K562 (cell line): Measurements from ENCODE around the gene COX11. TPM values are rescaled to one million over a fixed set of nuclear protein-coding genes. Genes with fewer than 3 reads are reported as not detected.

Experiments used
- ARHGAP35 ChIP-seq: fragments of 450-650 bp; IDR thresholded peaks from 2 replicates; pipeline ENCODE4 v1.6.1; 2018; ENCODE audit not compliant: partially characterized antibody
- CCAR2 ChIP-seq: fragments of 200-400 bp; formaldehyde crosslinking; IDR thresholded peaks from 2 replicates; pipeline ENCODE4 v1.6.1; 2017; ENCODE audit warnings: mild to moderate bottlenecking, low read depth, low read length
- DACH1 ChIP-seq: fragments of 450-650 bp; IDR thresholded peaks from 2 replicates; pipeline ENCODE4 v1.6.1; 2018; ENCODE audit not compliant: partially characterized antibody
- IRF1 ChIP-seq: sonication (generic); formaldehyde crosslinking; IDR thresholded peaks from 2 replicates; pipeline ENCODE4 v1.8.0; 2022; ENCODE audit warnings: missing genetic modification reagents, mild to moderate bottlenecking, borderline replicate concordance
- MECOM ChIP-seq: fragments of 250-450 bp; sonication (Bioruptor Pico); IDR thresholded peaks from 2 replicates; pipeline ENCODE4 v1.8.0; 2022; ENCODE audit warnings: inconsistent platforms
- MTA2 ChIP-seq: fragments of 450-650 bp; IDR thresholded peaks from 2 replicates; pipeline ENCODE4 v1.6.1; 2016; ENCODE audit warnings: low read depth
- NR2C2 ChIP-seq, 2 experiments: fragments of 200-800 bp in 1 of 2; sonication (Bioruptor generic) in 1 of 2; sonication (generic) in 1 of 2; formaldehyde crosslinking in 1 of 2; IDR thresholded peaks; 2 replicates each; pipeline versions ENCODE4 v1.6.1 to v1.8.0; 2016 to 2022; ENCODE audit warnings: mild to moderate bottlenecking in 1 of 2, missing compliant biosample characterization in 1 of 2, missing genetic modification characterization in 1 of 2, missing genetic modification reagents in 1 of 2
- TAF1 ChIP-seq: IDR thresholded peaks from 2 replicates; pipeline ENCODE4 v1.6.1; 2011; ENCODE audit warnings: mild to moderate bottlenecking, low read length, moderate library complexity; ENCODE audit not compliant: insufficient read depth, control insufficient read depth, severe bottlenecking; ENCODE audit errors: extremely low read depth
- ZBTB9 ChIP-seq: fragments of 450-650 bp; formaldehyde crosslinking; IDR thresholded peaks from 2 replicates; pipeline ENCODE4 v1.4.0; 2020; ENCODE audit warnings: mild to moderate bottlenecking, moderate library complexity
- ZNF707 ChIP-seq: fragments of 250-450 bp; sonication (Bioruptor Pico); conservative IDR thresholded peaks from 2 replicates; pipeline ENCODE4 v1.8.0; 2022; ENCODE audit warnings: inconsistent platforms, mild to moderate bottlenecking, moderate library complexity
- polyA plus RNA-seq, 8 experiments: library from polyadenylated mRNA; depleted of rRNA in 4 of 8; stranded (reverse) in 5 of 8; unstranded in 3 of 8; fragments of >200 nt; fragmentation: Nextera tagmentation in 2 of 8; fragmentation: Illumina TruSeq in 1 of 8; extraction: Ambion mirVana in 2 of 8; extraction: Trizol in 1 of 8; gene quantifications; 2 replicates each; pipeline versions ENCODE4 v1.2.1 to v1.2.3, GENCODE V29; 2011 to 2014; ENCODE audit warnings: inconsistent platforms in 1 of 8, missing spikeins in 1 of 8
- total RNA-seq, 7 experiments: library from RNA; depleted of rRNA in 6 of 7; stranded (reverse); fragments of >200 nt in 6 of 7; fragmentation: Illumina TruSeq in 2 of 7; extraction: Trizol in 2 of 7; gene quantifications; 2 replicates each; pipeline versions ENCODE4 v1.2.1 to v1.2.3, GENCODE V29; 2011 to 2021; ENCODE audit warnings: low replicate concordance in 1 of 7
- TF ChIP-seq, protein P1 (sequence below): conservative IDR thresholded peaks from 2 replicates; pipeline ENCODE4 v1.6.1; 2011; ENCODE audit warnings: low read depth, mild to moderate bottlenecking, low read length; ENCODE audit not compliant: control insufficient read depth
- TF ChIP-seq, protein P2 (sequence below): sonication (generic); formaldehyde crosslinking; IDR thresholded peaks from 2 replicates; pipeline ENCODE4 v1.8.0; 2022; ENCODE audit warnings: mild to moderate bottlenecking, missing genetic modification reagents
- TF ChIP-seq, protein P3 (sequence below): fragments of 450-650 bp; IDR thresholded peaks from 2 replicates; pipeline ENCODE4 v1.6.1; 2016; ENCODE audit warnings: antibody characterized with exemption

The COX11 gene
- total and polyA plus RNA-seq, 9 of the 15 experiments (the other 6 are each of a cell fraction or from before 2014, with no cell fraction given), result 18.5 to 112 (median 30.7) TPM

DNA sequence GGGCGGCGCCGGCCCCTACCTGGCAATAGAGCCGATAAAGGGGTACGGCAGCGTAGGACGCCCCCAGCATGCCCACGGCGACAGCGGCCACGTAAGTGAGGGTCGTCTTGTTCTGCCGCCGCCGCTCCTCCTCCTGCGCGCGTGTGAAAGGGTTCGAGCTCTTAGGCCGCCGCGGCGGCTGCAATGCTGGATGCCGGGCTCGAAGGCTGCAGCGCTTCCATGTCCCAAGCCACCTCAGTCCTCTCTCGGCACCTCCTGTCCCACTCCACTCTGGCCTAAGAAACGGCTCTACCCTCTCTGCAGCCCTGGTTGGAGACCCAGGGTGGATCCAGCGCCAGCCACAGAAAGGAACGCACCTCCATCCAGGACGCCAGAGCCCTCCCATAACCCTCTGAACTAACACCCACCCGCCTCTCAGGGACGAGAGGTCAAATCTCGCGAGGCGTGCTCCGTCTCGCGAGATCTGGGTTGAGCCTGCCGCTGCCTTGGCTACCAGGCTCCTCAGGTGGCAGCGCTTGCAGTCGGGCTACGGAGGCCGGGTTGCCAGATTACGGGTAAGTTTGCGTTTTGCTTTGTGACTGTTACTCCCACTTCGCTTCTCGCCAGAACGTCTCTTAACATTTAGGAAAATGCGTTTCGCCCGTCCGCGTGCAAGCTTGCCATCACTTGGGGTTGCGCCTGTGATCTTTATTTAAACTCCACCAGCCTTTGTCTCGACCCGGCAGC, at the start of gene COX11, which contains the start of gene STXBP4 (continued):
- 0 out of 2 replicates have a peak, but pooled peaks have one; percentile 59 for TF ChIP-seq ZBTB9 (CRISPR knock-in tag)
- no peak for TF ChIP-seq CCAR2
- TF ChIP-seq, protein P1, sequence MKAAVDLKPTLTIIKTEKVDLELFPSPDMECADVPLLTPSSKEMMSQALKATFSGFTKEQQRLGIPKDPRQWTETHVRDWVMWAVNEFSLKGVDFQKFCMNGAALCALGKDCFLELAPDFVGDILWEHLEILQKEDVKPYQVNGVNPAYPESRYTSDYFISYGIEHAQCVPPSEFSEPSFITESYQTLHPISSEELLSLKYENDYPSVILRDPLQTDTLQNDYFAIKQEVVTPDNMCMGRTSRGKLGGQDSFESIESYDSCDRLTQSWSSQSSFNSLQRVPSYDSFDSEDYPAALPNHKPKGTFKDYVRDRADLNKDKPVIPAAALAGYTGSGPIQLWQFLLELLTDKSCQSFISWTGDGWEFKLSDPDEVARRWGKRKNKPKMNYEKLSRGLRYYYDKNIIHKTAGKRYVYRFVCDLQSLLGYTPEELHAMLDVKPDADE, result 0 out of 2 replicates have a peak, but pooled peaks have one; percentile 56
- TF ChIP-seq, protein P2, sequence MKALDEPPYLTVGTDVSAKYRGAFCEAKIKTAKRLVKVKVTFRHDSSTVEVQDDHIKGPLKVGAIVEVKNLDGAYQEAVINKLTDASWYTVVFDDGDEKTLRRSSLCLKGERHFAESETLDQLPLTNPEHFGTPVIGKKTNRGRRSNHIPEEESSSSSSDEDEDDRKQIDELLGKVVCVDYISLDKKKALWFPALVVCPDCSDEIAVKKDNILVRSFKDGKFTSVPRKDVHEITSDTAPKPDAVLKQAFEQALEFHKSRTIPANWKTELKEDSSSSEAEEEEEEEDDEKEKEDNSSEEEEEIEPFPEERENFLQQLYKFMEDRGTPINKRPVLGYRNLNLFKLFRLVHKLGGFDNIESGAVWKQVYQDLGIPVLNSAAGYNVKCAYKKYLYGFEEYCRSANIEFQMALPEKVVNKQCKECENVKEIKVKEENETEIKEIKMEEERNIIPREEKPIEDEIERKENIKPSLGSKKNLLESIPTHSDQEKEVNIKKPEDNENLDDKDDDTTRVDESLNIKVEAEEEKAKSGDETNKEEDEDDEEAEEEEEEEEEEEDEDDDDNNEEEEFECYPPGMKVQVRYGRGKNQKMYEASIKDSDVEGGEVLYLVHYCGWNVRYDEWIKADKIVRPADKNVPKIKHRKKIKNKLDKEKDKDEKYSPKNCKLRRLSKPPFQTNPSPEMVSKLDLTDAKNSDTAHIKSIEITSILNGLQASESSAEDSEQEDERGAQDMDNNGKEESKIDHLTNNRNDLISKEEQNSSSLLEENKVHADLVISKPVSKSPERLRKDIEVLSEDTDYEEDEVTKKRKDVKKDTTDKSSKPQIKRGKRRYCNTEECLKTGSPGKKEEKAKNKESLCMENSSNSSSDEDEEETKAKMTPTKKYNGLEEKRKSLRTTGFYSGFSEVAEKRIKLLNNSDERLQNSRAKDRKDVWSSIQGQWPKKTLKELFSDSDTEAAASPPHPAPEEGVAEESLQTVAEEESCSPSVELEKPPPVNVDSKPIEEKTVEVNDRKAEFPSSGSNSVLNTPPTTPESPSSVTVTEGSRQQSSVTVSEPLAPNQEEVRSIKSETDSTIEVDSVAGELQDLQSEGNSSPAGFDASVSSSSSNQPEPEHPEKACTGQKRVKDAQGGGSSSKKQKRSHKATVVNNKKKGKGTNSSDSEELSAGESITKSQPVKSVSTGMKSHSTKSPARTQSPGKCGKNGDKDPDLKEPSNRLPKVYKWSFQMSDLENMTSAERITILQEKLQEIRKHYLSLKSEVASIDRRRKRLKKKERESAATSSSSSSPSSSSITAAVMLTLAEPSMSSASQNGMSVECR (CRISPR knock-in tag), result 0 out of 2 replicates have a peak, but pooled peaks have one; percentile 44
- TF ChIP-seq MECOM (CRISPR knock-in tag), result no peak
- TF ChIP-seq MTA2, result no peak
- peak; percentile 22 for TF ChIP-seq DACH1
- no peak for TF ChIP-seq IRF1 (CRISPR knock-in tag)
- TF ChIP-seq, protein P3, sequence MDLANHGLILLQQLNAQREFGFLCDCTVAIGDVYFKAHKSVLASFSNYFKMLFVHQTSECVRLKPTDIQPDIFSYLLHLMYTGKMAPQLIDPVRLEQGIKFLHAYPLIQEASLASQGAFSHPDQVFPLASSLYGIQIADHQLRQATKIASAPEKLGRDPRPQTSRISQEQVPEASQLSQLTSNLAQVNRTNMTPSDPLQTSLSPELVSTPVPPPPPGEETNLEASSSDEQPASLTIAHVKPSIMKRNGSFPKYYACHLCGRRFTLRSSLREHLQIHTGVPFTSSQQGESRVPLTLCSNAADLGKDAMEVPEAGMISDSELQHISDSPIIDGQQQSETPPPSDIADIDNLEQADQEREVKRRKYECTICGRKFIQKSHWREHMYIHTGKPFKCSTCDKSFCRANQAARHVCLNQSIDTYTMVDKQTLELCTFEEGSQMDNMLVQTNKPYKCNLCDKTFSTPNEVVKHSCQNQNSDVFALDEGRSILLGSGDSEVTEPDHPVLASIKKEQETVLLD, result 0 out of 2 replicates have a peak, but pooled peaks have one; percentile 40
- TF ChIP-seq ARHGAP35, result peak; percentile 98
- peak; percentile 56 for TF ChIP-seq TAF1
- TF ChIP-seq NR2C2 (CRISPR knock-in tag; IDR thresholded peaks at IDR 0.05), result no peak
- peak; percentile 88 for TF ChIP-seq NR2C2 (tag; IDR thresholded peaks at IDR 0.05)
- TF ChIP-seq ZNF707, result no peak
